Tibial artery (tissue), 4 donors: ENCODE data around the gene NRDC.

Source experiments
- DNase-seq, 2 donors: peaks; one replicate each; pipeline ENCODE4 v3.0.0-alpha.2; 2019
- H3K27ac ChIP-seq, 2 donors: fragments of 200-600 bp; sonication (generic) in 1 of 2; 1 replicate in 1 of 2; 2 replicates in 1 of 2; pipeline ENCODE4 v1.5.1; 2018 to 2019; ENCODE audit warnings: mild to moderate bottlenecking in 1 of 2
- H3K27me3 ChIP-seq, 2 donors: fragments of 200-600 bp; sonication (generic) in 1 of 2; one replicate each; pipeline versions ENCODE4 v1.5.1 to v1.6.0; 2016 to 2019
- H3K36me3 ChIP-seq, 3 donors: fragments of 200-600 bp; sonication (generic) in 2 of 3; one replicate each; pipeline ENCODE4 v1.5.1; 2016 to 2019; ENCODE audit warnings: mild to moderate bottlenecking in 2 of 3
- H3K4me1 ChIP-seq, 4 donors: fragments of 200-600 bp; sonication (generic) in 2 of 4; 1 replicate in 3 of 4; 2 replicates in 1 of 4; pipeline ENCODE4 v1.5.1; 2016 to 2019
- H3K4me3 ChIP-seq, 2 donors: fragments of 200-600 bp; sonication (generic) in 1 of 2; 1 replicate in 1 of 2; 2 replicates in 1 of 2; pipeline ENCODE4 v1.5.1; 2018 to 2019; ENCODE audit warnings: mild to moderate bottlenecking in 2 of 2
- H3K9me3 ChIP-seq, 3 donors: fragments of 200-600 bp; sonication (generic) in 1 of 3; one replicate each; pipeline ENCODE4 v1.5.1; 2016 to 2019
- CTCF ChIP-seq, 2 experiments: fragments of 200-600 bp in 1 of 2; fragments of 450-650 bp in 1 of 2; IDR thresholded peaks; one replicate each; pipeline ENCODE4 v1.5.1; 2017 to 2019; ENCODE audit warnings: antibody characterized with exemption in 2 of 2, mild to moderate bottlenecking in 1 of 2, moderate library complexity in 1 of 2
- intact Hi-C: fragments of 100-400 bp; cut with DNase I; formaldehyde crosslinking; loops from one replicate; pipeline ENCODE4 v1.15.0; 2023; ENCODE audit warnings: low total_unique reads

The NRDC gene

GRCh38 chr1:51794868-51795267, 83.7 kb downstream of the NRDC start:
- Histone ChIP-seq H3K27me3 (no peaks in the 10 kb centered on the region), H3K9me3 (no peaks in the 10 kb centered on the region), H3K4me1 (no peaks in the 10 kb centered on the region), H3K36me3 (peaks cover 48 to 89% (median 80%) of the 10 kb centered on the region in 3 donors), H3K4me3 (no peak overlapping the region), H3K27ac (no peak overlapping the region)
- no peak for DNase-seq
- intact Hi-C loops, result no loop called here
- no peak for TF ChIP-seq CTCF (IDR thresholded peaks at IDR 0.05)

- TF ChIP-seq CTCF (IDR thresholded peaks at IDR 0.05), result no peak
- DNase-seq, result no peak
- Histone ChIP-seq H3K9me3 (no peaks in the 10 kb centered on the region), H3K4me3 (no peak overlapping the region), H3K4me1 (no peaks in the 10 kb centered on the region), H3K36me3 (peaks cover 51 to 89% (median 80%) of the 10 kb centered on the region in 3 donors), H3K27me3 (no peaks in the 10 kb centered on the region), H3K27ac (no peak overlapping the region)
- intact Hi-C loops, result no loop called here
These were observed 84.3 kb downstream of the NRDC start for GRCh38 chr1:51794260-51794659.

GRCh38 chr1:51792864-51793263, 85.7 kb downstream of the NRDC start:
- H3K4me3 ChIP-seq, result no peak overlapping the region
- TF ChIP-seq CTCF (IDR thresholded peaks at IDR 0.05), result no peak
- no peak for DNase-seq
- intact Hi-C loops, result no loop called here
- no peaks in the 10 kb centered on the region for H3K9me3 ChIP-seq
- no peaks in the 10 kb centered on the region for H3K27me3 ChIP-seq
- H3K36me3 ChIP-seq, result peaks cover 59 to 94% (median 83%) of the 10 kb centered on the region in 3 donors
- H3K27ac ChIP-seq, result peak overlapping the region in 1 of 2 donors; percentile 1
- H3K4me1 ChIP-seq, result no peaks in the 10 kb centered on the region

- no peaks in the 10 kb centered on the region for H3K9me3 ChIP-seq
- no peak for TF ChIP-seq CTCF (IDR thresholded peaks at IDR 0.05)
- peak overlapping the region in 1 of 2 donors; percentile 5 for H3K27ac ChIP-seq
- H3K36me3 ChIP-seq, result peaks cover 61 to 94% (median 83%) of the 10 kb centered on the region in 3 donors
- no peaks in the 10 kb centered on the region for H3K27me3 ChIP-seq
- H3K4me3 ChIP-seq, result no peak overlapping the region
- DNase-seq, result no peak
- no peaks in the 10 kb centered on the region for H3K4me1 ChIP-seq
- intact Hi-C loops, result no loop called here
These were observed 86.6 kb downstream of the NRDC start for GRCh38 chr1:51791888-51792287.

GRCh38 chr1:51790385-51790784, 88.1 kb downstream of the NRDC start:
- H3K4me3 ChIP-seq, result no peak overlapping the region
- intact Hi-C loops, result no loop called here
- no peaks in the 10 kb centered on the region for H3K4me1 ChIP-seq
- no peaks in the 10 kb centered on the region for H3K9me3 ChIP-seq
- no peak for DNase-seq
- peaks cover 75 to 99% (median 96%) of the 10 kb centered on the region in 3 donors for H3K36me3 ChIP-seq
- H3K27ac ChIP-seq, result no peak overlapping the region
- TF ChIP-seq CTCF (IDR thresholded peaks at IDR 0.05), result no peak
- no peaks in the 10 kb centered on the region for H3K27me3 ChIP-seq

- intact Hi-C loops, result no loop called here
- H3K4me3 ChIP-seq, result no peak overlapping the region
- peaks cover 83 to 100% (median 99%) of the 10 kb centered on the region in 3 donors for H3K36me3 ChIP-seq
- no peak for DNase-seq
- no peaks in the 10 kb centered on the region for H3K9me3 ChIP-seq
- no peaks in the 10 kb centered on the region for H3K4me1 ChIP-seq
- no peaks in the 10 kb centered on the region for H3K27me3 ChIP-seq
- no peak for TF ChIP-seq CTCF (IDR thresholded peaks at IDR 0.05)
- H3K27ac ChIP-seq, result no peak overlapping the region
These were observed 89.2 kb downstream of the NRDC start for GRCh38 chr1:51789342-51789741.
